HG03469 (cell line): Measurements from ENCODE around the gene DSE.

Experiments
- ATAC-seq: cut with Tn5 transposase; IDR thresholded peaks from one replicate; pipeline ENCODE4 v1.9.1; 2021; ENCODE audit warnings: mild to moderate bottlenecking, moderate library complexity, moderate number of reproducible peaks; ENCODE audit not compliant: unreplicated experiment

Gene DSE

DNA sequence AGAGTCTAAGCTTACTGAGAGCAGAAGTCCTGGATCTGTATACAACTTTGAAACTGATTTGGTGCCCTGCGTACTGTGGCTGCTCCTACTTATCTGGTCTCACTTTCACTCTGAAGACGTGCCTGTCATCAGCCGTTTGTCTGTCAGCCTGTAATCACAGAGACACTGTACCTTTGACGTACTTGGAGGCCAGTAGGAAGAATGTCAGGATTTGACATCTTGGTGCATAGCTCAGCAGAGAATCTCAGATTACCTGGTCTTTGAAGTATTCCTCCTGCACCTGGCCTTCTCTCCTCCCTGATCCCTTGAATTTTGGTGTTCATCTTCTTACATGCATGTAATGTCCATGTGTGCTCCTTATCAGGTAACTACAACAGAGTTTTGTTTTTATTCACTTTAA, 37.7 kb downstream of the DSE start:
- peak; percentile 26 for ATAC-seq

DNA sequence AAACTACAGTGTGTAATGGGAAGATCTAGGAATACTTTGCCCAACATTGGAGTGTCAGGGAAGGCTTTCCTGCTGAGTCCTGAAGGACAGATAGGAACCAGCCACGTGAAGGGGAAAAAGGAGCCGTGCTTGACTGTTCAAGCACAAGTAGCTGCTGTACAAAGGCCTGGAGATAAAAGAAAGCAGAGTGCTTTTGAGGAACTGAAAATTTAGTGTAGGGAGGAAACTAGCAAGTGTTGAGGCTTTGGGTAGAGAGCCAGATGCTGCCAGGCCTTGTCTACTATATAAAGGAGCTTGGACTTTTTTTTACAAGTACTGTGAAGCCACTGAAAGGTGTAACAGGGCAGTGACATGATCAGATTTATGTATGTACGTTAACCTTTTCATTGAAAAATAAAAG, 39.0 kb downstream of the DSE start:
- ATAC-seq, result peak; percentile 73

GRCh38 chr6:116411284-116411623, 40.5 kb downstream of the DSE start:
- no peak for ATAC-seq

DNA sequence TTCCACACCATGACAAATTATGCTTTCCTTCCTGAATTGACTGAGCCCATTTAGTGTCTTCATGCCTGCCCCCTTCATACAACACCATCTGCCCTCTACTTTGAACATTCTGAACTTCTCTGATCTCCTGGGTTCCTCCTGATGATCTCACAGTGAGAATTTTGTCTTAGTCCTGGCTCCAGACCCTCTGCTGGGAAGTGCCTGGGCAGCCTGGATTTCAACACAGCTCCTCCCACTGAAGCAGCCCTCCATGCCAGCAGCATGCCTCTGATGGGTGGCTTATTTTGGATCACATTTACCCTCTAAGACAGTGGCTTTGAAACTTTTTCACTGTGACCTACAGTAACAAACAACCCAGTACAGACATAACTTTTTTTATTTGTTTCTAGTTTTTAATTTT, 41.5 kb downstream of the DSE start:
- ATAC-seq, result no peak

DNA sequence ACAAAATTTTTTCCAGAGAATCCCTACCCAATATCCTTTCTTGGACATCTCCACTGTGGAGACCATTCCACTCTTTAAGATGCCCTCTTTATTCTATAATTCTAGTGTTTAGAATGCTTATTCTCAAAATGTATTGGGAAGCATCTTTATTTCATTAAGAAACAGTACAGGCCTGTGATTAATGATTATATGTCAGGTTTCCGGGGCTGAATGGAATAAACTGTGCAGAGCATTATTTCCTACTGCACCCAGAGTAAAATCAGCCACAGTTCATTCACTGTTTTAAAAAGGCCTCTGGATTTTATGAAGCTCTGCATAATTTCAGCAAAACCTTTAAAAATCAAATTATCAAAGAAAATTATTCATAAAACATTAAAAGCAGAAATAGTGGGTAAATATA, 42.6 kb downstream of the DSE start:
- ATAC-seq, result no peak

DNA sequence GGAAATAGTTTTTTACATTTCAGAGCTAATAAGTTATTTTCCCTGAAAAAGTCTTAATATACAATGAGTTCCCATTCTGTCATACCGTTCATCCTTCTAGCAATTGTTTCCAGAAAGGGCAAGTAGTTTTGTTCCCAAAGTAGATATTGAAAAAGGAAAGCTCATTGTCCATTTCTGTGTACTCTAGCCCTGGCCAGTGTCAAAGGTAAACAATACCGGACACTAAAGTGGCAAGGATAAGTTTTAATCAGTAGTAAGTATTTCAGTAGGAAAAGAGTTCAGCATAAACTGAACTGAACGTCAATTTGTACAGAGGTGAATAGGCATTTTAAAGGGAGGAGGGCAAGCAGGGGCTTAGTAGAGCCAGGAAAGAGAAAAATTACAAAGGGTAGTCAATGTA, 46.9 kb downstream of the DSE start:
- no peak for ATAC-seq

- ATAC-seq, result no peak
Observed at GRCh38 chr6:116419069-116419786, 48.5 kb downstream of the DSE start.

- no peak for ATAC-seq
Observed at GRCh38 chr6:116420341-116420740, 49.6 kb downstream of the DSE start.

- no peak for ATAC-seq
Observed at GRCh38 chr6:116422238-116422637, 51.5 kb downstream of the DSE start.

DNA sequence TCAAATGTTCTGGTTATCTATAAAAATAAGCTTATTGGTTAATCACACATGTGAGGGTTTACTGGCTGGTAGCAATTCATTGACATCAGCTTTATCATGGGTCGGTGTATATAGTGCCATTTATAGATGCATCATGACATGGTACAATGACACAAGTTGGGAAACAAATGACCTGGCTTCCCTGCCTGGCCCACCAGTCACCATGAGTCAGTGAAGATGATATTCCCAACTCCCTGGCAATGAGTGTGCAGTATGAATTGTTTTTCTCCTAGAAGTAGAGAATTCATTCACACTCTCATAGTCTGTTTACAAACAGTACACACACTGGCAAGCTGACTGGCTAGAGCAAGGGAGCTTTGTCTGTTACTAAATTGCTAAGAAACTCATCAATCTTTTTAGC, 53.3 kb downstream of the DSE start:
- ATAC-seq, result no peak

DNA sequence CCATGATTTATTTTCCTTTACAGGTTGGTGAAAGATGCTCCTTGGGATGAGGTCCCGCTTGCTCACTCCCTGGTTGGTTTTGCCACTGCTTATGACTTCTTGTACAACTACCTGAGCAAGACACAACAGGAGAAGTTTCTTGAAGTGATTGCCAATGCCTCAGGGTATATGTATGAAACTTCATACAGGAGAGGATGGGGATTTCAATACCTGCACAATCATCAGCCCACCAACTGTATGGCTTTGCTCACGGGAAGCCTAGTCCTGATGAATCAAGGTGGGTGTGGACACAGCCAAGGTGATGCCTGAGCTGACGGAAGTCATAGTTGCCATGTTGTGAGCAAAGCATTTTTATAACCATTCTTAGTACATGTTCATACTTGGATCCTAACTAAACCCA, 55.8 kb downstream of the DSE start:
- no peak for ATAC-seq

GRCh38 chr6:116429111-116429510, 58.4 kb downstream of the DSE start:
- no peak for ATAC-seq

DNA sequence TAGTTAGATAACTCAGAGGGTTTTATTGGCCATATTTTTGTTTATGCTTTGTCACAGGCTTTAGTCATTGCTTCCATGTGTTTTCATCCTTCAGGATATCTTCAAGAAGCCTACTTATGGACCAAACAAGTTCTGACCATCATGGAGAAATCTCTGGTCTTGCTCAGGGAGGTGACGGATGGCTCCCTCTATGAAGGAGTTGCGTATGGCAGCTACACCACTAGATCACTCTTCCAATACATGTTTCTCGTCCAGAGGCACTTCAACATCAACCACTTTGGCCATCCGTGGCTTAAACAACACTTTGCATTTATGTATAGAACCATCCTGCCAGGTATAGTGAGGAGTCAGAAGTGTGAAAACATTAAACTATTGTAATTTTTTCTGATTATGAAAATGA, 60.1 kb downstream of the DSE start:
- no peak for ATAC-seq

GRCh38 chr6:116431964-116432595, 61.3 kb downstream of the DSE start:
- ATAC-seq, result no peak

DNA sequence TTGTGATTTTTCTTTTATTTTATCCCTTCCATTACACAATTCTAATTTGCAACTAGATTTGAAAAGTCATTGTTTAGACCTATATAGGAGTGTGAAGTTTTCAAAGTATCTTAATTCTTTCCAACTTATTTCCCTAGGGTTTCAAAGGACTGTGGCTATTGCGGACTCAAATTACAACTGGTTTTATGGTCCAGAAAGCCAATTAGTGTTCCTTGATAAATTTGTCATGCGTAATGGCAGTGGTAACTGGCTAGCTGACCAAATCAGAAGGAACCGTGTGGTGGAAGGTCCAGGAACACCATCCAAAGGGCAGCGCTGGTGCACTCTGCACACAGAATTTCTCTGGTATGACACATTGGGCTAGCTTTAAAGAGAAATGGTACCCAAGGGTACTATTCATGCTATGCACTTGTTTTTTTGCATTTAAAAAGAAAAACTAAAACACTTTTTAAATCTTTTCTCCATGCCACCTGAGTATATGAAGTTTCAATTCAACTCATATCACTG, 62.5 kb downstream of the DSE start:
- no peak for ATAC-seq

DNA sequence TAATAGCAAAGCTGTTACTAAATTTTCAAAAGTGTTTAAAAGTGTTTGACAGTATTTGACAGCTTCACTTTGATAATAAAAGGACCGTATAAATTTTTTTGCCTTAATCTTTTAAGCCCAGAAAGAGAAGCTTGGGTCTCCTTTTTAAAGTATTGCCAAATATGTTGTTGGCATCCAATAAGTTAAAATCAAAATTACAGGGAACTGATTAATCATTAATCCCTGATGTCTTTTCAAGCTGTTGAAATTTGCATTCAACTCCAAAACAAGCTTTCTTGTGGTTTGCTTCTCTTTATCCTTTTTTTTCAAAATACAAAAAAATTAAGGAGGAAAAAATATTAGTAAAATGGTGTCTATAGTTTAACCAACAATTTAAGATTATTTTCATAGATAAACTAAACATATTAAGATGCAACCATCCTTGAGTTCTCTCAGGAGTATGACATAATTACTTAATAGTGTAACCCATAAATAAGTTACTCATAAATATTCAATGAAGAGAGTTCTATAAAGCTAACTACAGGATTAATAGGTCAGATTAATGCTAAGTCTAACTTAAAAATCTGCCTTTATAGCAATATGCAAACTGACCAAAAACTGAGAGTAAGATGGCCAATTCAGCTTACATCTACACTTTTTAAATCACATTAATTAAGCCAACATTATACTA, 63.4 kb downstream of the DSE start:
- no peak for ATAC-seq

DNA sequence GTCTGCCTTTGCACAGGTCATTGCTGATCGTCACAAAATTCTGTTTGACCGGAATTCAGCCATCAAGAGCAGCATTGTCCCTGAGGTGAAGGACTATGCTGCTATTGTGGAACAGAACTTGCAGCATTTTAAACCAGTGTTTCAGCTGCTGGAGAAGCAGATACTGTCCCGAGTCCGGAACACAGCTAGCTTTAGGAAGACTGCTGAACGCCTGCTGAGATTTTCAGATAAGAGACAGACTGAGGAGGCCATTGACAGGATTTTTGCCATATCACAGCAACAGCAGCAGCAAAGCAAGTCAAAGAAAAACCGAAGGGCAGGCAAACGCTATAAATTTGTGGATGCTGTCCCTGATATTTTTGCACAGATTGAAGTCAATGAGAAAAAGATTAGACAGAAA, 65.8 kb downstream of the DSE start:
- no peak for ATAC-seq

- ATAC-seq, result no peak
Observed at GRCh38 chr6:116437656-116438055, 66.9 kb downstream of the DSE start.

GRCh38 chr6:116438590-116439448, 68.1 kb downstream of the DSE start:
- ATAC-seq, result no peak

GRCh38 chr6:116439522-116440051, 68.8 kb downstream of the DSE start:
- ATAC-seq, result no peak

GRCh38 chr6:116443105-116443504, 72.4 kb downstream of the DSE start:
- no peak for ATAC-seq
